GM12891 (cell line): Measurements from ENCODE around the gene NT5C3B.

Experiments used
- POLR2A ChIP-seq: IDR thresholded peaks from 2 replicates; pipeline ENCODE4 v1.6.1; 2011; ENCODE audit warnings: low read depth, low read length, control low read depth
- POLR2AphosphoS5 ChIP-seq: IDR thresholded peaks from 2 replicates; pipeline ENCODE4 v1.6.1; 2011; ENCODE audit warnings: low read depth, low read length, control low read depth

GRCh38 chr17:41813699-41814124 is 22.3 kb downstream of the NT5C3B start:
- TF ChIP-seq POLR2A (no peak), POLR2AphosphoS5 (no peak)
